HEK293 (cell line): ENCODE results near the gene HID1.

Experiments used
- CTCF ChIA-PET: fragments of 350-600 bp; formaldehyde crosslinking; extraction: SDS; loops from one replicate; lab custom pipeline; 2021; ENCODE audit warnings: antibody characterized with exemption; lab: Yijun Ruan, JAX
- POLR2A ChIA-PET: fragments of 300-600 bp; formaldehyde crosslinking; extraction: SDS; loops from one replicate; lab custom pipeline; 2020; ENCODE audit warnings: antibody characterized with exemption, inconsistent platforms; lab: Yijun Ruan, JAX
- H3K27ac ChIP-seq: fragments of 200-500 bp; sonication (Bioruptor generic); 2 replicates; pipeline ENCODE4 v1.5.1; 2014; ENCODE audit warnings: low read depth, low read length, control low read depth, inconsistent platforms; ENCODE audit errors: extremely low read depth
- H3K36me3 ChIP-seq, 2 experiments: fragments of 200-500 bp in 1 of 2; sonication (Bioruptor generic) in 1 of 2; 1 replicate in 1 of 2; 2 replicates in 1 of 2; pipeline ENCODE4 v1.5.1; 2014 to 2017; ENCODE audit warnings: inconsistent platforms in 2 of 2, low read length in 2 of 2; ENCODE audit not compliant: control insufficient read depth in 2 of 2, insufficient read depth in 1 of 2
- H3K4me1 ChIP-seq: fragments of 200-500 bp; sonication (Bioruptor generic); 2 replicates; pipeline ENCODE4 v1.5.1; 2014; ENCODE audit warnings: mild to moderate bottlenecking, low read length, inconsistent platforms; ENCODE audit not compliant: control insufficient read depth, insufficient read depth
- H3K4me3 ChIP-seq: 2 replicates; pipeline ENCODE4 v1.5.1; 2011; ENCODE audit warnings: low read depth, mild to moderate bottlenecking, control low read depth, low read length, moderate library complexity
- H3K9me3 ChIP-seq: fragments of 200-500 bp; sonication (Bioruptor generic); 2 replicates; pipeline ENCODE4 v1.5.1; 2014; ENCODE audit warnings: low read depth, low read length, inconsistent platforms; ENCODE audit not compliant: control insufficient read depth, insufficient read depth
- BCL11B ChIP-seq: fragments of 450-650 bp; formaldehyde crosslinking; IDR thresholded peaks from 2 replicates; pipeline ENCODE4 v1.5.1; 2016; ENCODE audit warnings: low read depth, missing biosample characterization, missing genetic modification characterization
- GLIS1 ChIP-seq: fragments of 450-650 bp; formaldehyde crosslinking; IDR thresholded peaks from 2 replicates; pipeline ENCODE4 v1.5.1; 2016; ENCODE audit warnings: missing biosample characterization, missing genetic modification characterization
- HOXC10 ChIP-seq: sonication (generic); formaldehyde crosslinking; IDR thresholded peaks from 2 replicates; pipeline ENCODE4 v1.8.1; 2023; ENCODE audit warnings: mild to moderate bottlenecking, missing genetic modification reagents
- RBAK ChIP-seq: fragments of 450-650 bp; formaldehyde crosslinking; IDR thresholded peaks from 2 replicates; pipeline ENCODE4 v1.5.1; 2016; ENCODE audit warnings: missing biosample characterization, missing genetic modification characterization
- SCRT2 ChIP-seq: fragments of 450-650 bp; formaldehyde crosslinking; IDR thresholded peaks from 2 replicates; pipeline ENCODE4 v1.5.1; 2016; ENCODE audit warnings: missing biosample characterization, missing genetic modification characterization
- YY2 ChIP-seq: fragments of 450-650 bp; formaldehyde crosslinking; IDR thresholded peaks from 2 replicates; pipeline ENCODE4 v1.5.1; 2016; ENCODE audit warnings: missing biosample characterization, missing genetic modification characterization
- ZNF114 ChIP-seq: fragments of 450-650 bp; formaldehyde crosslinking; IDR thresholded peaks from 2 replicates; pipeline ENCODE4 v1.5.0; 2017; ENCODE audit warnings: missing biosample characterization, missing genetic modification characterization
- ZNF175 ChIP-seq: fragments of 450-650 bp; formaldehyde crosslinking; IDR thresholded peaks from 2 replicates; pipeline ENCODE4 v1.5.1; 2016; ENCODE audit warnings: missing biosample characterization, missing genetic modification characterization
- ZNF184 ChIP-seq: fragments of 450-650 bp; IDR thresholded peaks from 2 replicates; pipeline ENCODE4 v1.5.1; 2018; ENCODE audit warnings: missing biosample characterization, mild to moderate bottlenecking, missing genetic modification characterization
- ZNF19 ChIP-seq: fragments of 450-650 bp; formaldehyde crosslinking; IDR thresholded peaks from 2 replicates; pipeline ENCODE4; 2016; ENCODE audit warnings: missing biosample characterization, missing genetic modification characterization, low read depth
- ZNF214 ChIP-seq: fragments of 450-650 bp; formaldehyde crosslinking; IDR thresholded peaks from 2 replicates; pipeline ENCODE4 v1.5.1; 2017; ENCODE audit warnings: missing biosample characterization, mild to moderate bottlenecking, missing genetic modification characterization, borderline replicate concordance
- ZNF366 ChIP-seq: fragments of 450-650 bp; formaldehyde crosslinking; conservative IDR thresholded peaks from 2 replicates; pipeline ENCODE4 v1.5.1; 2016; ENCODE audit warnings: missing biosample characterization, missing genetic modification characterization
- ZNF37A ChIP-seq: fragments of 450-650 bp; IDR thresholded peaks from 2 replicates; pipeline ENCODE4 v1.5.1; 2018; ENCODE audit warnings: missing biosample characterization, missing genetic modification characterization
- ZNF394 ChIP-seq: fragments of 450-650 bp; formaldehyde crosslinking; IDR thresholded peaks from 2 replicates; pipeline ENCODE4 v1.5.1; 2016; ENCODE audit warnings: missing biosample characterization, missing genetic modification characterization, mild to moderate bottlenecking, moderate library complexity, borderline replicate concordance
- ZNF544 ChIP-seq: fragments of 450-650 bp; formaldehyde crosslinking; IDR thresholded peaks from 2 replicates; pipeline ENCODE4 v1.5.0; 2017; ENCODE audit warnings: missing biosample characterization, missing genetic modification characterization
- ZNF585B ChIP-seq: fragments of 450-650 bp; formaldehyde crosslinking; IDR thresholded peaks from 2 replicates; pipeline ENCODE4 v1.5.1; 2016; ENCODE audit warnings: missing biosample characterization, missing genetic modification characterization
- ZNF654 ChIP-seq: fragments of 450-650 bp; formaldehyde crosslinking; IDR thresholded peaks from 2 replicates; pipeline ENCODE4 v1.5.1; 2016; ENCODE audit warnings: low read depth, missing biosample characterization, missing genetic modification characterization
- ZNF785 ChIP-seq: fragments of 450-650 bp; formaldehyde crosslinking; IDR thresholded peaks from 2 replicates; pipeline ENCODE4 v1.5.1; 2016; ENCODE audit warnings: missing biosample characterization, missing genetic modification characterization
- ZNF830 ChIP-seq: fragments of 450-650 bp; IDR thresholded peaks from 2 replicates; pipeline ENCODE4 v1.5.0; 2018; ENCODE audit warnings: missing biosample characterization, missing genetic modification characterization, low read depth, mild to moderate bottlenecking, moderate library complexity
- ZNF837 ChIP-seq: fragments of 450-650 bp; formaldehyde crosslinking; IDR thresholded peaks from 2 replicates; pipeline ENCODE4 v1.5.1; 2016; ENCODE audit warnings: missing biosample characterization, missing genetic modification characterization
- ZSCAN16 ChIP-seq: fragments of 450-650 bp; formaldehyde crosslinking; IDR thresholded peaks from 2 replicates; pipeline ENCODE4 v1.5.1; 2016; ENCODE audit warnings: missing biosample characterization, missing genetic modification characterization
- TF ChIP-seq, protein P1 (sequence below): fragments of 450-650 bp; formaldehyde crosslinking; IDR thresholded peaks from 2 replicates; pipeline ENCODE4 v1.5.1; 2016; ENCODE audit warnings: missing biosample characterization, missing genetic modification characterization
- TF ChIP-seq, protein P2 (sequence below): fragments of 450-650 bp; formaldehyde crosslinking; IDR thresholded peaks from 2 replicates; pipeline ENCODE4 v1.5.1; 2016; ENCODE audit warnings: missing biosample characterization, missing genetic modification characterization
- TF ChIP-seq, protein P3 (sequence below): fragments of 450-650 bp; formaldehyde crosslinking; IDR thresholded peaks from 2 replicates; pipeline ENCODE4 v1.5.1; 2016; ENCODE audit warnings: missing biosample characterization, missing genetic modification characterization

The HID1 gene

DNA sequence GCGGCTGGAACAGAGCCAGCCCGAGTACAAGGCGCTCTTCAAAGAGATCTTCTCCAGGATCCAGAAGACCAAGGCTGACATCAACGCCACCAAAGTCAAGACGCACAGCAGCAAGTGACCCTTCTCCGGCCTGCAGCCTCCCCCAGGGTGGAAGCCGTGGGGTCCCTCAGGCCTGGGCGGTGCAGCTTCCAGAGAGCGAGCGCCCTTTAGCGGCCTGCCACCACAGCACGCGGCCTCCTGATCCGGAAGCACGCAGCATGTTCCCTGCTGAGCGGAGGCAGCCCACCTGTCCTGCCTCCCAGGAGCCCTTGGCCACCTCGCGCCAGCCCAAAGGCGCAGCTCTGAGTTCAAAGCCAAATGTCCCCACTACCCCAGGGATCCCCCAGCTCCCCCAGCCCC is 31.4 kb upstream of the HID1 start:
- Histone ChIP-seq H3K4me1 (peaks cover under 1% of the 10 kb centered on the region; the same call in 1 of the 2 replicates), H3K27ac (no peak overlapping the region), H3K36me3 (peaks cover 11 to 49% of the 10 kb centered on the region in 2 experiments; a peak in 2 of 3 replicates), H3K9me3 (no peaks in the 10 kb centered on the region), H3K4me3 (no peak overlapping the region)
- ChIA-PET POLR2A (interaction anchor here (2.1 kb wide), 1 partner anchor 8 kb away, joined by 12 read pairs; the partner anchor contains the start of gene MRPL58), CTCF (interaction anchor here (0.6 kb wide), 1 partner anchor 46 kb away, joined by 4 read pairs; no protein-coding TSS in a partner anchor)
- no peak for TF ChIP-seq ZSCAN16 (tag by site-specific recombination)
- no peak for TF ChIP-seq YY2 (tag by site-specific recombination)
- no peak for TF ChIP-seq SCRT2 (tag by site-specific recombination)
- no peak for TF ChIP-seq ZNF830 (tag by site-specific recombination)
- TF ChIP-seq ZNF654 (tag by site-specific recombination): no peak
- TF ChIP-seq RBAK (tag by site-specific recombination): no peak
- TF ChIP-seq ZNF37A (tag by site-specific recombination): no peak
- TF ChIP-seq ZNF184: no peak
- TF ChIP-seq ZNF114 (tag by site-specific recombination): no peak
- no peak for TF ChIP-seq ZNF837
- TF ChIP-seq, protein P1, sequence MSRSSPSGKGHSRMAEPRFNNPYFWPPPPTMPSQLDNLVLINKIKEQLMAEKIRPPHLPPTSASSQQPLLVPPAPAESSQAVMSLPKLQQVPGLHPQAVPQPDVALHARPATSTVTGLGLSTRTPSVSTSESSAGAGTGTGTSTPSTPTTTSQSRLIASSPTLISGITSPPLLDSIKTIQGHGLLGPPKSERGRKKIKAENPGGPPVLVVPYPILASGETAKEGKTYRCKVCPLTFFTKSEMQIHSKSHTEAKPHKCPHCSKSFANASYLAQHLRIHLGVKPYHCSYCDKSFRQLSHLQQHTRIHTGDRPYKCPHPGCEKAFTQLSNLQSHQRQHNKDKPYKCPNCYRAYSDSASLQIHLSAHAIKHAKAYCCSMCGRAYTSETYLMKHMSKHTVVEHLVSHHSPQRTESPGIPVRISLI: no peak
- no peak for TF ChIP-seq ZNF544
- no peak for TF ChIP-seq GLIS1 (tag by site-specific recombination)
- TF ChIP-seq ZNF585B (tag by site-specific recombination): no peak
- no peak for TF ChIP-seq ZNF214
- TF ChIP-seq, protein P2, sequence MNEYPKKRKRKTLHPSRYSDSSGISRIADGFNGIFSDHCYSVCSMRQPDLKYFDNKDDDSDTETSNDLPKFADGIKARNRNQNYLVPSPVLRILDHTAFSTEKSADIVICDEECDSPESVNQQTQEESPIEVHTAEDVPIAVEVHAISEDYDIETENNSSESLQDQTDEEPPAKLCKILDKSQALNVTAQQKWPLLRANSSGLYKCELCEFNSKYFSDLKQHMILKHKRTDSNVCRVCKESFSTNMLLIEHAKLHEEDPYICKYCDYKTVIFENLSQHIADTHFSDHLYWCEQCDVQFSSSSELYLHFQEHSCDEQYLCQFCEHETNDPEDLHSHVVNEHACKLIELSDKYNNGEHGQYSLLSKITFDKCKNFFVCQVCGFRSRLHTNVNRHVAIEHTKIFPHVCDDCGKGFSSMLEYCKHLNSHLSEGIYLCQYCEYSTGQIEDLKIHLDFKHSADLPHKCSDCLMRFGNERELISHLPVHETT (tag by site-specific recombination): no peak
- no peak for TF ChIP-seq ZNF394 (tag by site-specific recombination)

DNA sequence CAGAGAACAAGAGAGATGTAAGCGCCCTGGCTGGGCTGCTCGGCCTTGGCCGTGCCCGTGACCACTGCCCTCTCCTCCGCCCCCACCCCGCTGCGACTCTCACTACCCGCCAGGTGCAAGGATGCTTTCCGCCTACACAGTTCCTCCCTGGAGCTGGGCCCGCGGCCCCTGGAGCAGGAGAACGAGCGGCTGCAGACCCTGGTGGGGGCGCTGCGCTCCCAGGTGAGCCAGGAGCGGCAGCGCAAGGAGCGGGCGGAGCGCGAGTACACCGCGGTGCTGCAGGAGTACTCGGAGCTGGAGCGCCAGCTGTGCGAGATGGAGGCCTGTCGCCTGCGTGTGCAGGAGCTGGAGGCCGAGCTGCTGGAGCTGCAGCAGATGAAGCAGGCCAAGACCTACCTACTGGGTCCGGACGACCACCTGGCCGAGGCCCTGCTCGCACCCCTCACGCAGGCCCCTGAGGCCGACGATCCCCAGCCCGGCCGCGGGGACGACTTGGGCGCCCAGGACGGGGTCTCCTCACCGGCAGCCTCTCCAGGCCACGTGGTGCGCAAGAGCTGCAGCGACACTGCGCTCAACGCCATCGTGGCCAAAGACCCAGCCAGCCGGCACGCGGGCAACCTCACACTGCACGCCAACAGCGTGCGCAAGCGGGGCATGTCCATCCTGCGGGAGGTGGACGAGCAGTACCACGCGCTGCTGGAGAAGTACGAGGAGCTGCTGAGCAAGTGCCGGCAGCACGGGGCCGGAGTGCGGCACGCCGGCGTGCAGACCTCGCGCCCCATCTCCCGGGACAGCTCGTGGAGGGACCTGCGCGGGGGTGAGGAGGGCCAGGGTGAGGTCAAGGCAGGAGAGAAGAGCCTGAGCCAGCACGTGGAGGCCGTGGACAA is 30.8 kb upstream of the HID1 start:
- Histone ChIP-seq H3K27ac (no peak overlapping the region), H3K4me1 (no peaks in the 10 kb centered on the region; the same call in 1 of the 2 replicates), H3K4me3 (no peak overlapping the region), H3K9me3 (no peaks in the 10 kb centered on the region), H3K36me3 (peaks cover 11 to 49% of the 10 kb centered on the region in 2 experiments; a peak in 2 of 3 replicates)
- CTCF ChIA-PET: interaction anchor here (0.6 to 0.7 kb wide), 2 partner anchors 9 to 46 kb away, joined by 3 to 4 read pairs; no protein-coding TSS in a partner anchor
- POLR2A ChIA-PET: interaction anchor here (2.1 kb wide), 1 partner anchor 9 kb away, joined by 12 read pairs; the partner anchor contains the start of gene MRPL58
- TF ChIP-seq, protein P3, sequence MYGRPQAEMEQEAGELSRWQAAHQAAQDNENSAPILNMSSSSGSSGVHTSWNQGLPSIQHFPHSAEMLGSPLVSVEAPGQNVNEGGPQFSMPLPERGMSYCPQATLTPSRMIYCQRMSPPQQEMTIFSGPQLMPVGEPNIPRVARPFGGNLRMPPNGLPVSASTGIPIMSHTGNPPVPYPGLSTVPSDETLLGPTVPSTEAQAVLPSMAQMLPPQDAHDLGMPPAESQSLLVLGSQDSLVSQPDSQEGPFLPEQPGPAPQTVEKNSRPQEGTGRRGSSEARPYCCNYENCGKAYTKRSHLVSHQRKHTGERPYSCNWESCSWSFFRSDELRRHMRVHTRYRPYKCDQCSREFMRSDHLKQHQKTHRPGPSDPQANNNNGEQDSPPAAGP (tag by site-specific recombination): no peak
- TF ChIP-seq BCL11B (no peak), ZNF785 (tag by site-specific recombination) (no peak), ZNF175 (tag by site-specific recombination) (no peak), ZNF19 (tag by site-specific recombination) (no peak), SCRT2 (tag by site-specific recombination) (no peak), HOXC10 (CRISPR knock-in tag) (no peak), ZNF366 (no peak)
